HS-27A (cell line): ENCODE data around the gene PLEKHH2.
"Not testable (repeated sequence)": the region's sequence is repeated elsewhere in the genome, so short reads cannot be mapped to it uniquely, and the experiment has no call there.

Experiments
- DNase-seq: peaks from one replicate; pipeline ENCODE4 v3.0.0-alpha.2; 2012; ENCODE audit warnings: low read depth, missing footprints

Gene PLEKHH2

GRCh38 chr2:43636621-43637020 is 439 bp upstream of the PLEKHH2 start:
- DNase-seq = no peak

- no peak for DNase-seq
These were observed 5.3 kb downstream of the PLEKHH2 start for GRCh38 chr2:43642363-43642762.

- DNase-seq = no peak
These were observed 6.6 kb downstream of the PLEKHH2 start for GRCh38 chr2:43643680-43644079.

- DNase-seq = no peak
These were observed 12.1 kb downstream of the PLEKHH2 start for GRCh38 chr2:43648994-43649701.

GRCh38 chr2:43653506-43653905 is 16.4 kb downstream of the PLEKHH2 start:
- no peak for DNase-seq

GRCh38 chr2:43657241-43657640 is 20.2 kb downstream of the PLEKHH2 start:
- DNase-seq = no peak

- no peak for DNase-seq
These were observed 38.7 kb downstream of the PLEKHH2 start for GRCh38 chr2:43675646-43676321.

GRCh38 chr2:43676322-43677050 is 39.4 kb downstream of the PLEKHH2 start, which contains the start of gene C1GALT1C1L:
Gene C1GALT1C1L (minus strand): TSS chr2:43676429. CDS start chr2:43676322, 107 bp downstream.
- DNase-seq = peak; percentile 20

GRCh38 chr2:43677783-43678182 is 40.7 kb downstream of the PLEKHH2 start:
- not testable (repeated sequence) for DNase-seq

GRCh38 chr2:43685357-43685756 is 48.3 kb downstream of the PLEKHH2 start:
- no peak for DNase-seq

GRCh38 chr2:43689999-43690398 is 52.9 kb downstream of the PLEKHH2 start:
- no peak for DNase-seq

- DNase-seq = no peak
These were observed 55.5 kb downstream of the PLEKHH2 start for GRCh38 chr2:43692428-43692994.

GRCh38 chr2:43698140-43698539 is 61.1 kb downstream of the PLEKHH2 start:
- DNase-seq = not testable (repeated sequence)

GRCh38 chr2:43699761-43700160 is 62.7 kb downstream of the PLEKHH2 start:
- DNase-seq = no peak

- DNase-seq = no peak
These were observed 64.1 kb downstream of the PLEKHH2 start for GRCh38 chr2:43701111-43701510.

GRCh38 chr2:43707255-43708015 is 70.4 kb downstream of the PLEKHH2 start:
- peak; percentile 15 for DNase-seq

GRCh38 chr2:43708178-43708577 is 71.1 kb downstream of the PLEKHH2 start:
- no peak for DNase-seq

- DNase-seq = no peak
These were observed 71.8 kb downstream of the PLEKHH2 start for GRCh38 chr2:43708891-43709290.

- DNase-seq = no peak
These were observed 73.8 kb downstream of the PLEKHH2 start for GRCh38 chr2:43710866-43711265.

- DNase-seq = no peak
These were observed 77.1 kb downstream of the PLEKHH2 start for GRCh38 chr2:43714164-43714563.

GRCh38 chr2:43715300-43716098 is 78.4 kb downstream of the PLEKHH2 start:
- no peak for DNase-seq
